SH-SY5Y (cell line): ENCODE measurements around the gene UBE4A.

Source experiments
- GATA2 ChIP-seq: IDR thresholded peaks from 2 replicates; pipeline ENCODE4 v1.6.1; 2011; ENCODE audit warnings: mild to moderate bottlenecking, low read depth, low read length
- GATA3 ChIP-seq: IDR thresholded peaks from 2 replicates; pipeline ENCODE4 v1.6.1; 2011; ENCODE audit warnings: low read depth, mild to moderate bottlenecking, low read length, moderate library complexity

- TF ChIP-seq GATA2 = no peak
- TF ChIP-seq GATA3 = no peak
These were observed 23.6 kb downstream of the UBE4A start for GRCh38 chr11:118382954-118383353.
